SK-N-SH (cell line): ENCODE measurements around the gene OGDH. TPM values are rescaled to one million over a fixed set of nuclear protein-coding genes. Genes with fewer than 3 reads are reported as not detected.

Source experiments
- CTCF ChIA-PET: fragments of 300-600, 350-600 bp; formaldehyde crosslinking; extraction: SDS; loops from one replicate; lab custom pipeline; 2021; lab: Yijun Ruan, JAX
- POLR2A ChIA-PET: fragments of 350-600 bp; sonication (Branson Sonifier 250); formaldehyde crosslinking; extraction: SDS; loops from one replicate; lab custom pipeline; 2020; ENCODE audit warnings: antibody characterized with exemption, inconsistent platforms; lab: Yijun Ruan, JAX
- DNase-seq: peaks from one replicate; pipeline ENCODE4 v3.0.0; 2012
- H2AFZ ChIP-seq: fragments of 200-600 bp; sonication (generic); 2 replicates; pipeline ENCODE4 v1.8.1; 2016; ENCODE audit warnings: antibody characterized with exemption, mild to moderate bottlenecking, low read depth
- H3F3A ChIP-seq: fragments of 200-600 bp; sonication (generic); replicated peaks from 2 replicates; pipeline ENCODE3; 2016; ENCODE audit warnings: antibody characterized with exemption, mild to moderate bottlenecking; ENCODE audit not compliant: insufficient read depth
- H3K27ac ChIP-seq, 2 experiments: fragments of 200-500 bp in 1 of 2; fragments of 200-600 bp in 1 of 2; sonication (Bioruptor generic) in 1 of 2; sonication (generic), shearing (Covaris generic) in 1 of 2; 2 replicates each; pipeline versions ENCODE4 v1.5.1 to v1.6.1; 2014 to 2016; ENCODE audit warnings: low read depth in 2 of 2, inconsistent platforms in 1 of 2, low read length in 1 of 2, mild to moderate bottlenecking in 1 of 2, mixed read lengths in 1 of 2
- H3K27me3 ChIP-seq: fragments of 200-600 bp; sonication (generic), shearing (Covaris generic); 2 replicates; pipeline ENCODE4 v1.6.1; 2016; ENCODE audit warnings: mixed run types; ENCODE audit not compliant: insufficient read depth
- H3K36me3 ChIP-seq, 2 experiments: fragments of 200-500 bp in 1 of 2; fragments of 200-600 bp in 1 of 2; sonication (Bioruptor generic) in 1 of 2; sonication (generic) in 1 of 2; replicated peaks in 1 of 2; 2 replicates each; pipeline versions ENCODE3 to v1.5.1; 2014 to 2016; ENCODE audit warnings: low read length in 1 of 2, mild to moderate bottlenecking in 1 of 2; ENCODE audit not compliant: insufficient read depth in 2 of 2, control insufficient read depth in 1 of 2
- H3K4me1 ChIP-seq, 2 experiments: fragments of 200-500 bp in 1 of 2; fragments of 200-600 bp in 1 of 2; sonication (Bioruptor generic) in 1 of 2; sonication (generic), shearing (Covaris generic) in 1 of 2; 2 replicates each; pipeline versions ENCODE4 v1.5.1 to v1.6.1; 2014 to 2016; ENCODE audit warnings: low read depth in 1 of 2, low read length in 1 of 2, mixed run types in 1 of 2; ENCODE audit not compliant: insufficient read depth in 2 of 2, control insufficient read depth in 1 of 2
- H3K4me2 ChIP-seq: fragments of 200-600 bp; sonication (generic), shearing (Covaris generic); 2 replicates; pipeline ENCODE4 v1.6.1; 2017; ENCODE audit warnings: mixed run types
- H3K4me3 ChIP-seq, 2 experiments: fragments of 200-500 bp in 1 of 2; fragments of 200-600 bp in 1 of 2; sonication (Bioruptor generic) in 1 of 2; sonication (generic), shearing (Covaris generic) in 1 of 2; 2 replicates each; pipeline versions ENCODE4 v1.5.1 to v1.8.1; 2014 to 2016; ENCODE audit warnings: low read depth in 2 of 2, inconsistent platforms in 1 of 2, low read length in 1 of 2, mild to moderate bottlenecking in 1 of 2, mixed read lengths in 1 of 2, moderate library complexity in 1 of 2
- H3K79me2 ChIP-seq: fragments of 200-600 bp; sonication (generic); 2 replicates; pipeline ENCODE4 v1.8.1; 2017; ENCODE audit warnings: mild to moderate bottlenecking; ENCODE audit not compliant: insufficient read depth
- H3K9ac ChIP-seq: fragments of 200-600 bp; sonication (generic); 2 replicates; pipeline ENCODE4 v1.6.1; 2017; ENCODE audit warnings: mixed run types
- H3K9me2 ChIP-seq: fragments of 200-600 bp; sonication (generic); 2 replicates; pipeline ENCODE4 v1.6.1; 2017; ENCODE audit warnings: mixed run types
- H3K9me3 ChIP-seq: fragments of 200-600 bp; sonication (generic); 2 replicates; pipeline ENCODE4 v1.6.1; 2017; ENCODE audit warnings: mixed run types, mild to moderate bottlenecking, moderate library complexity
- H4K20me1 ChIP-seq: fragments of 200-600 bp; sonication (generic); 2 replicates; pipeline ENCODE4 v1.6.1; 2017; ENCODE audit warnings: mild to moderate bottlenecking, mixed run types; ENCODE audit not compliant: insufficient read depth
- CHD2 ChIP-seq: fragments of 150-350 bp; IDR thresholded peaks from 2 replicates; pipeline ENCODE4 v1.6.1; 2018; ENCODE audit warnings: low read length; ENCODE audit not compliant: partially characterized antibody
- EZH2phosphoT487 ChIP-seq: fragments of 200-600 bp; sonication (generic); IDR thresholded peaks from 2 replicates; pipeline ENCODE4 v1.6.1; 2017; ENCODE audit warnings: low read depth, mixed run types, mild to moderate bottlenecking, antibody characterized with exemption, moderate library complexity, borderline replicate concordance
- FOXJ3 ChIP-seq: sonication (generic); formaldehyde crosslinking; IDR thresholded peaks from 2 replicates; pipeline ENCODE4 v1.5.1; 2020; ENCODE audit warnings: mild to moderate bottlenecking, missing genetic modification reagents
- GABPA ChIP-seq: IDR thresholded peaks from 2 replicates; pipeline ENCODE4 v1.4.0; 2012; ENCODE audit warnings: low read depth, mild to moderate bottlenecking
- GATA2 ChIP-seq: sonication (generic); formaldehyde crosslinking; IDR thresholded peaks from 2 replicates; pipeline ENCODE4 v1.5.0; 2020; ENCODE audit warnings: mild to moderate bottlenecking, missing genetic modification reagents
- MAX ChIP-seq: IDR thresholded peaks from 2 replicates; pipeline ENCODE4 v1.4.0; 2012; ENCODE audit warnings: low read depth
- MXI1 ChIP-seq: IDR thresholded peaks from 2 replicates; pipeline ENCODE4 v1.6.1; 2012; ENCODE audit warnings: mild to moderate bottlenecking, low read depth, low read length, improper control_type of control experiment
- POLR2AphosphoS5 ChIP-seq: IDR thresholded peaks from 2 replicates; pipeline ENCODE4 v1.6.1; 2012; ENCODE audit warnings: low read depth, low read length
- RCOR1 ChIP-seq: fragments of 150-350 bp; IDR thresholded peaks from 2 replicates; pipeline ENCODE4 v1.6.1; 2017; ENCODE audit warnings: antibody characterized with exemption, low read length
- RFX5 ChIP-seq: IDR thresholded peaks from 2 replicates; pipeline ENCODE4 v1.6.1; 2012; ENCODE audit warnings: mild to moderate bottlenecking, improper control_type of control experiment, low read length
- SMC3 ChIP-seq: IDR thresholded peaks from 2 replicates; pipeline ENCODE4 v1.6.1; 2012; ENCODE audit warnings: low read depth, low read length, improper control_type of control experiment
- TCF12 ChIP-seq: IDR thresholded peaks from 2 replicates; pipeline ENCODE4 v1.4.0; 2012
- YY1 ChIP-seq: IDR thresholded peaks from 2 replicates; pipeline ENCODE4 v1.4.0; 2012; ENCODE audit warnings: low read depth, mild to moderate bottlenecking
- WGBS: methylation state at CpG from one replicate; pipeline ENCODE4 v1.1.6; 2017; ENCODE audit warnings: low lambda C conversion rate; 5-methylcytosine and 5-hydroxymethylcytosine counted together
- polyA plus RNA-seq, 3 experiments: library from polyadenylated mRNA; depleted of rRNA; stranded (reverse); fragments of >200 nt; gene quantifications; 2 replicates each; pipeline ENCODE4 v1.2.3, GENCODE V29; 2012
- TF ChIP-seq, protein P1 (sequence below): fragments of 150-350 bp; IDR thresholded peaks from 2 replicates; pipeline ENCODE4 v1.6.1; 2016; ENCODE audit warnings: mild to moderate bottlenecking, low read depth, low read length
- TF ChIP-seq, protein P2 (sequence below): IDR thresholded peaks from 2 replicates; pipeline ENCODE4 v1.4.0; 2012; ENCODE audit warnings: low read depth, borderline replicate concordance

Gene OGDH
- polyA plus RNA-seq, 1 of the 3 experiments (the other 2 are of a cell fraction): 69.4 TPM

GRCh38 chr7:44618045-44618444, 11.6 kb downstream of the OGDH start:
- Histone ChIP-seq H2AFZ (no peak overlapping the region), H3K4me2 (peak overlapping the region; percentile 49), H3K36me3 (peaks cover 3% of the 10 kb centered on the region in 2 experiments), H3K4me1 (peaks cover 0 to 9% of the 10 kb centered on the region in 2 experiments; a peak in 3 of 4 replicates), H3K4me3 (no peak overlapping the region), H3F3A (peaks cover 17% of the 10 kb centered on the region), H3K9ac (peak overlapping the region; percentile 16; the same call in 1 of the 2 replicates), H3K79me2 (peaks cover 98% of the 10 kb centered on the region), H3K9me3 (no peaks in the 10 kb centered on the region), H3K27ac (peak overlapping the region in 1 of 2 experiments; percentile 67; a peak in 2 of 4 replicates), H3K9me2 (no peaks in the 10 kb centered on the region), H3K27me3 (no peaks in the 10 kb centered on the region), H4K20me1 (0 out of 2 replicates have a peak, but pooled peaks cover 12% of the 10 kb centered on the region)
- no peak for TF ChIP-seq POLR2AphosphoS5
- no peak for TF ChIP-seq FOXJ3 (CRISPR knock-in tag)
- no peak for TF ChIP-seq RFX5
- TF ChIP-seq MXI1: no peak
- no peak for TF ChIP-seq YY1
- TF ChIP-seq CHD2: no peak
- no peak for TF ChIP-seq EZH2phosphoT487
- TF ChIP-seq MAX: no peak
- TF ChIP-seq, protein P1, sequence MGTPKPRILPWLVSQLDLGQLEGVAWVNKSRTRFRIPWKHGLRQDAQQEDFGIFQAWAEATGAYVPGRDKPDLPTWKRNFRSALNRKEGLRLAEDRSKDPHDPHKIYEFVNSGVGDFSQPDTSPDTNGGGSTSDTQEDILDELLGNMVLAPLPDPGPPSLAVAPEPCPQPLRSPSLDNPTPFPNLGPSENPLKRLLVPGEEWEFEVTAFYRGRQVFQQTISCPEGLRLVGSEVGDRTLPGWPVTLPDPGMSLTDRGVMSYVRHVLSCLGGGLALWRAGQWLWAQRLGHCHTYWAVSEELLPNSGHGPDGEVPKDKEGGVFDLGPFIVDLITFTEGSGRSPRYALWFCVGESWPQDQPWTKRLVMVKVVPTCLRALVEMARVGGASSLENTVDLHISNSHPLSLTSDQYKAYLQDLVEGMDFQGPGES: no peak
- no peak for TF ChIP-seq RCOR1
- TF ChIP-seq GATA2 (CRISPR knock-in tag): no peak
- TF ChIP-seq SMC3: no peak
- TF ChIP-seq, protein P2, sequence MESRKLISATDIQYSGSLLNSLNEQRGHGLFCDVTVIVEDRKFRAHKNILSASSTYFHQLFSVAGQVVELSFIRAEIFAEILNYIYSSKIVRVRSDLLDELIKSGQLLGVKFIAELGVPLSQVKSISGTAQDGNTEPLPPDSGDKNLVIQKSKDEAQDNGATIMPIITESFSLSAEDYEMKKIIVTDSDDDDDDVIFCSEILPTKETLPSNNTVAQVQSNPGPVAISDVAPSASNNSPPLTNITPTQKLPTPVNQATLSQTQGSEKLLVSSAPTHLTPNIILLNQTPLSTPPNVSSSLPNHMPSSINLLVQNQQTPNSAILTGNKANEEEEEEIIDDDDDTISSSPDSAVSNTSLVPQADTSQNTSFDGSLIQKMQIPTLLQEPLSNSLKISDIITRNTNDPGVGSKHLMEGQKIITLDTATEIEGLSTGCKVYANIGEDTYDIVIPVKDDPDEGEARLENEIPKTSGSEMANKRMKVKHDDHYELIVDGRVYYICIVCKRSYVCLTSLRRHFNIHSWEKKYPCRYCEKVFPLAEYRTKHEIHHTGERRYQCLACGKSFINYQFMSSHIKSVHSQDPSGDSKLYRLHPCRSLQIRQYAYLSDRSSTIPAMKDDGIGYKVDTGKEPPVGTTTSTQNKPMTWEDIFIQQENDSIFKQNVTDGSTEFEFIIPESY: no peak
- ChIA-PET CTCF (interaction anchor here (1.4 kb wide), 1 partner anchor 180 kb away, joined by 4 read pairs; no protein-coding TSS in a partner anchor), POLR2A (no interaction called here)
- WGBS: 82% methylated on average over 1 of the region's 1 CpG
- no peak for DNase-seq

DNA sequence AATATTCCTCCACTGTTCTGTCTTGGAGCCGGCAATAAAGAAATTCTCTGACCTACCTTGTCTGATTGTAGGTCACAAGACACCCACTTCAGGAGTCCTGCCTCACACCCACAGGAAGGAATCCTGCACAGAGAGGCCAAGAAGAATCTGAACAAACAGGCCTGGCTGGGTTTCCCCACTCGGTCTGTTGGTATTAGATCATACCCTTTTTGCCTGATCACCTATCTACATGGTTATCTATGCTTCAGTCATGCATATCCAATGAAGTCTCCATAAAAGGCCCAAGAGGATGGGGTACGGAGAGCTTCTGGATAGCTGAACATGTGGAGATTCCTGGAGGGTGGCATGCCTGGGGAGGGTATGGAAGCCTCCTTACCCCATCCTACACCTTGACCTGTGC, 12.3 kb downstream of the OGDH start:
- no peak for DNase-seq
- Histone ChIP-seq H3K4me1 (peaks cover 0 to 9% of the 10 kb centered on the region in 2 experiments; a peak in 3 of 4 replicates), H3K9me2 (no peaks in the 10 kb centered on the region)
- TF ChIP-seq GABPA: no peak
- no peak for TF ChIP-seq TCF12
- TF ChIP-seq, all 33 proteins: peak for 0
- H3K4me3 ChIP-seq: no peak overlapping the region
- 0 out of 2 replicates have a peak, but pooled peaks cover 13% of the 10 kb centered on the region for H4K20me1 ChIP-seq
- H3F3A ChIP-seq: peaks cover 17% of the 10 kb centered on the region
- no peak overlapping the region for H3K9ac ChIP-seq
- H3K4me2 ChIP-seq: no peak overlapping the region
- H3K27ac ChIP-seq: no peak overlapping the region
- ChIA-PET CTCF (no interaction called here), POLR2A (interaction anchor here (0.6 kb wide), 1 partner anchor 317 kb away, joined by 3 read pairs; no protein-coding TSS in a partner anchor)
- WGBS: 85% methylated on average over 3 of the region's 3 CpGs
- H3K79me2 ChIP-seq: peaks cover 98% of the 10 kb centered on the region
- no peaks in the 10 kb centered on the region for H3K27me3 ChIP-seq
- no peaks in the 10 kb centered on the region for H3K9me3 ChIP-seq
- H3K36me3 ChIP-seq: peaks cover 3% of the 10 kb centered on the region in 2 experiments
- no peak overlapping the region for H2AFZ ChIP-seq
